Activated CD4-positive, CD25-positive, alpha-beta regulatory T cell treated with anti-CD3 and anti-CD28 coated beads, Interleukin-2, amount 50 U/mL, for 72 hours (primary cell): ENCODE measurements around the gene SNCB.

Source experiments
- DNase-seq: peaks from one replicate; pipeline ENCODE4 v3.0.0; 2021

Gene SNCB

DNA sequence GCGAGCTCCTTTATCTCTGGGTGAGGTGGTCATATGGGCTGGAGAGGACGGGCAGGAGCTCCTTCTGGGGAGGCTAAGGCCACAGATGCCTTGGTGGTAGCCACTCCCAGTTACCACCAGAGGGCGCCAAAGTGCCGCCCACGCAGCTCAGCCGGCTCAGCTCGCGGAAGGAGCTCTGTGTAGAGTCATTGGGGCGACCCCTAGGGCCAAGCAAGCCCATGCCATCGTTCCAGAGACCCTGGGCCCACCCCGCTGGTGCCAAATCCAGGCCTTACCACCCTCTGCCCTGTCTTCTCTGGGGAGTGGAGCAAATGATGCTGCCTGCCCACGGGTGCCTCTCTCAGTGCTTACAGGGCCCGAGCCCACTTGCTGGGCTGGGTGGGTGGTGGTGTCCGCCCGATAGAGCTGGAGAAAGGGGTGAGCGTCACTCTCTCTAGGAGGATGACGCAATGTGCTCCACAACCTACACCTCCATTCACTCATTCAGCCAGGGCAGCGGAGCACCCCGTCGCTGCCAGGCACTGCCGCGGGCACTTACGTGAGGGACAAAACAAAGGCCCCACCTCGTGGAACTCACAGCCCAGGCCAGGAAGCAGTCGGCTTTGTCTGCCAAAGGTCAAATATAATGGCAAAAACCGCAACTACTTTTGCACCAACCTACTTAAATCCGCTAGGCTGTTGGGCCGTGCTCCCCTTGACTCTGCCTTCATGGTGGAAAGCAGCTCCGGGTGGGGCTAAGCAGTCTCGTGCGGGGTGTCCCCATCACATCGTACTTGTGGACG, 30.7 kb upstream of the SNCB start:
- peak; percentile 84 for DNase-seq

DNA sequence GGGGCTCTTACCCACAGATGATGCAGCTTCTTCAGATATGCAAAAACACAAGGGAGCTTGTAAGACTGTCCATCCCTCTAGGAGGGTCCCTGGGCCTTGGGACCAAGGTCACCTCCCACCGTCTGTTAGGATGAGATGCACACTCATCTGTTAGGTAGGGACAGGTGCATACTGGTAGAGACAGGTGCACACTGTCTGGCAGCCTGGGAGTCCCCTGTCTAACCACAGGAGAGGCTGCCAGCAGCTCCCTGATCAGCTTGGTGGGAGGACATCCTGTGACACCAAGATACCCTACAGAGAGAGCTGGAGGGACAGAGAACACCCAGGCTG, 30.2 kb upstream of the SNCB start:
- no peak for DNase-seq

DNA sequence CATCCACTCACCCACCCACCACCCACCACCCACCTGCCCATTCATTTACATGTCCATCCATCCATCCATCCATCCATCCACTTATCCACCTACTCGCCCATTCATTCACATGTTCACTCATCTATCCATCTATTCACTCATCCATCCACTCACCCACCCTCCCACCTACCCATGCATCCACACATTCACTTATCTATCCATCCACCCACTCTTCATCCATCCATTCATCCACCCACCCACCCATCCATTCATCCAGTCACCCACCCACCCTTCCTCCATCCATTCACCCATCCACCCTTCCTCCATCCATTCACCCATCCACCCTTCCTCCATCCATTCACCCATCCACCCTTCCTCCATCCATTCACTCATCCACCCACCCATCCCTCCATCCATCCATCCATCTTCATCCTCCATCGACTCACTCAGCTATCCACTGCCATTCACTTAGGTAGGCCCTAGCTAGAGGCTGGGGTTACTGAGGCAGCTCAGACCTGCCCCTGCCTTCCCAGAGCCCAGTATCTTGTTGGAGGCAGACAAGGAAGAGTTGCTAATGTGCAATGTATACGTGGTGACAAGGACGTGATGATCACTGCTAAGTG, 29.6 kb upstream of the SNCB start:
- DNase-seq, result no peak

DNA sequence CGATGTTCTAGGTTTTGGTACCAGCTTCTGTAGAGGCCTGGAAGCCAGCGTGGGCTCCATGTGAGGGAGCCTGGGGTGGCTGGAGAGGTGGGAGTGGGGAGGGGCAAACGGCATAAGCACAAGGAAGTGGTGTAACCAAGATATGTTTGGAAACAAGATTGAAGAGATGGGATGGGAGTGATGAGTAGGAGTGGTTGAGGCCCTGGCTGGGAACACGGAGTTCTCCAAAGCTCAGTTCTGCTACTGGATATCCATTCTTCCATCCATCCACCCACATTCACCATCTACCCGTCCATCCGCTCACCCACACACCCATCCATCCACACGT, 29.1 kb upstream of the SNCB start:
- no peak for DNase-seq

DNA sequence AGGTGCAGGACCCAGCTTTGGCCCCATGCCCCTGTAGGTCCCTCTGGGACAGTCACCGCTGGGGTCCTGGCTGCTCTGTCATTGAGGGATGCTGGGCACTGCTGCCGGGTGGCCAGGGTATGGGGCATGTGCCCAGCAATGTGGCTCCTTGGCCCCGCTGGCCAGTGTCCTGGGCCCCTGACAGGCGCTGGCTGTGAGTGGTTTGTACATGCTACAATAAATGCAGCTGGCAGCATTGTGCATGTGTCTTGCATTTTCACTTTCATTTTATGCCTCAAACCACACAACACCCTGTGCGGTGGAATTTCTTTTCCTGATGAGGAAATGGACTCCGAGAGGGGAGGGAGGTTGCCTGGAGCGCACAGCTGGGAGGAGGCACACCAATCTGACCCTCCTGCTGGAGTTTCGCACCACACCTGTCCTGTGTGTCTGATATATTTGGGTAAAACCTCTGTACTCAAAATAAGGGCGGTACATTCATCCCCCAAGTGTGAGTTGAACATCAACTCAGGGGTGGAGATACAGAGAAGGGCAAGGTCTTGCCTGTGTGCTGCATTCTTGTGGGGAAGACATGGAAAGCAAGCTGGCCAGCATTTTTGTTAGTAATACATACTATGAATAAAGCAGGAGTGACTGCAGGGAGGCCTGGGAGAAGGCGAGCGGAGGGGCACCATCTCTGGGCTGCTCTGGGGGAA, 28.6 kb upstream of the SNCB start:
- DNase-seq, result no peak

DNA sequence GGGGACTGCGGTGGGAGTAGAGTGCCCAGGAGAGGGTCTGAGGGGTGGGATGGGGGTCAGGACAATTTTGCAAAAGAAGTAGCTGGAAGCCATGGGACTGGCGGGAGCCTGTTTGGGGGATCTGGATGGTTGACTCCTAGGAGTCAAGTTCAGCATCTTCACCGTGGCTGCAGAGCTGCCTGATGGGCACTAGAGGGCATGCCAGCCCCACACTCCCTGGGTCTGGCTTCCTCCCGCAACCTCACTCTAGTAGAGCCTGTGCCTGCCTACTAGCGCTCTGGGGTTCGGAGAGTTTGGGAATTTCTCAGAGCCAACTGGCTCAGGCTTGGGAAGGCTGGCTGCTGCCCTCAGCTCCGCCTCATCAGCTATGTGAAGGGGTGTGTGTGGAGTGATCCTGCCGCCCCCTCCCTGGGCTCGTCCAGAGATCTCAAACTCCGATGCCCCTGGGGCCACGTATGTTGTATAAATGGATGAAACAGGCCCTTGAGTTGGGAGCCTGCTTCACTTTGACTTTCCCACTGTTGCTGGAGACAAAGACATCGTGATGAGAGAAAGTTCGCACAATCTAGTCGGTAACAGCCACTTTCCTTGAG, 27.8 kb upstream of the SNCB start:
- DNase-seq, result peak; percentile 62

DNA sequence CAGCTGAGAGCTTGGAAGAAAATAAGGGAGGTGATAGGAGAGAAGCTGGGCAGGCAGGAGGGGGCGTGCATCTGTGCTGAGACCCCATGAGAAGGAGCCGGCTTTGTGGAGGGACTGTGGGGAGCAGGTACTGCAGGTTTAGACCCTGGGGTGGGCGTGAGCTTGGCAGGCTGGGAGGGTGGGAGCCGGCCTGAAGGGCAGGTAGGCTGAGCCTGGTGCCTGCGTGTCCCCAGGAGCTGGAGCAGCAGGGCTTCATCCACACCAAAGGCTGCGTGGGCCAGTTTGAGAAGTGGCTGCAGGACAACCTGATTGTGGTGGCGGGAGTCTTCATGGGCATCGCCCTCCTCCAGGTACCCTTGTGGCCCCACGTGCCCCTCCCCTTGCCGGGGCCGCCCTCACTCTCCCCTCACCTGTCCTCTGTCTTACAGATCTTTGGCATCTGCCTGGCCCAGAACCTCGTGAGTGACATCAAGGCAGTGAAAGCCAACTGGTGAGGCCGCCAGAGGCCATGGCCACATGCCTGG, 26.2 kb upstream of the SNCB start:
- no peak for DNase-seq

DNA sequence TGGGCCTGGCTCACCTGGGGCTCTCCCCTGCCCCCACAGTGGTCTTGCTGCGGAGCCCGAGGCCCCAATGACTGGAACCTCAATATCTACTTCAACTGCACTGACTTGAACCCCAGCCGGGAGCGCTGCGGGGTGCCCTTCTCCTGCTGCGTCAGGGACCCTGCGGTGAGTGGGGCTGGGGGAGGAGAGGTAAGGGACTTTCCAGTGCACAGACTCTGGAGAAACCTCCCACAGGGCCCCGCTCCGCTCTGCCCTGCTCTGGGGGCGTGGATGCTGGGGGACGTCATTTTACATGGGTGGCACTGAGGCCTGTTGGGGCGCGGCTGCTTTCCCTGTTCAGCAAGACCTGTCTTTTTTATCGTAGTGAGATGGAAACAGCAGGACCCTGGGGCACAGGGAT, 24.5 kb upstream of the SNCB start:
- DNase-seq, result no peak

DNA sequence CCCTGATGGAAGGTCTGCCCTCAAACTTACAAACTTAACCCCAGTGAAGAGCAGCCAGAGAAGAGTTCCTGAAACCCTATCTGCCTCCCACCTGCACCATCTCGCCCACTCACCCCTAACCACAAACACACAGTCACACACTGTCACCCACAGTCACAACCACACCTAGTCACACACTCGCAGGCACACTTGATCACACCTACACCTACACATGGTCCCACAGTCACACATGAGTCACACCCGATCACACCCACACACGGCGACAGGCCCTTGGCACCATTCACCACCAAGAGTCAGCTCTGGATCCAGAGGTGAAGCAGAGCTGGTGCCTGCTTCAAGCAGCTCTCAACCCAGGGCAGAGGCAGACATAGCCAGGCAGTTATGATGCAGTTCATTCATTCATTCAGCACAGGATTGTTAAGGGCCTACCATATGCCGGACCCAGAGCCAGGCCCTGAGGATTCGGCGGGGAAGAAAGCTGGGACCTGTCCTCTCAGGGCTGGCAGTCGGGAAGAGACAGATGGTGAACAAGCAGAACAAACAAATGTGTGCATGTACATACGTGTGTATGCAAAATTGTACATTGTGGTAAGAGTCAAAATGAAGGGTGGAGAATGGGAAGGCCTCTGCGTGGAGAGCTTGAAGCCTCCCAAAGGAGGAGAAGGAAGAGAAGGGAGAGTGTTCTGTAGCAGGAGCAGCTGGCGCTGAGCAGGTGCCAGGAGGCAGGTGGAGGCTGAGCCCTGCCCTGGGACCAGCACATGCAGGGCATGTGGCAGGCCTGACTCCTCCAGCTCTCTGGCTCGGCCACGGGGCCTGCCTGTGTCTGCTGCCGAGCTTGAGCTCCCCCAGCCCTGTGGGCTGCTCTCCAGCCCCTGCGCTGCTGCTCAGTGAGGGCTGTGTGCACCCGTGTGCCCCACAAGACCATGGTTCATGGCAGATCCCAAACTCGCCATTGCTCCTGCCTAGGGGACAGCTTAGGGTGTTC, 23.4 kb upstream of the SNCB start:
- peak; percentile 64 for DNase-seq

DNA sequence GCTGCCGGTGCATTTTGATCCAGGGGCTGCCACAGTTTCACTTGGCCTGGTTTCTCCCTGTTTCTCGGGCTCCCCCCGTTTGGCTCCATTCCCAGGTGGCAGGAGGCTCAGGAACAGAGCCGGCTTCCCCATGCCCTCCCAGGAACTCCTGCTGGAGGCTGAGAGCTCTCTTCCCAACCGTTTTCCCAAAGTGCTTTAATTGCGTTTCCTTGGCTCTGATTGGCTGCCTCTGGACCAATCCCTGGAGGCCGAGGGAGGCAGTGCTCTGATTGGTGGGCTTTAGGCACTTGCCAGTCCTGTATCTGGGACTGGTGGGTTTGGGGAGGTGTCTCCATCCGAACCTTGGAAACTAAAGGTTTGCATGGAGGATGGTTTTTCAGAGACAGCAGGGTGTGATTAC, 21.8 kb upstream of the SNCB start:
- DNase-seq, result no peak

DNA sequence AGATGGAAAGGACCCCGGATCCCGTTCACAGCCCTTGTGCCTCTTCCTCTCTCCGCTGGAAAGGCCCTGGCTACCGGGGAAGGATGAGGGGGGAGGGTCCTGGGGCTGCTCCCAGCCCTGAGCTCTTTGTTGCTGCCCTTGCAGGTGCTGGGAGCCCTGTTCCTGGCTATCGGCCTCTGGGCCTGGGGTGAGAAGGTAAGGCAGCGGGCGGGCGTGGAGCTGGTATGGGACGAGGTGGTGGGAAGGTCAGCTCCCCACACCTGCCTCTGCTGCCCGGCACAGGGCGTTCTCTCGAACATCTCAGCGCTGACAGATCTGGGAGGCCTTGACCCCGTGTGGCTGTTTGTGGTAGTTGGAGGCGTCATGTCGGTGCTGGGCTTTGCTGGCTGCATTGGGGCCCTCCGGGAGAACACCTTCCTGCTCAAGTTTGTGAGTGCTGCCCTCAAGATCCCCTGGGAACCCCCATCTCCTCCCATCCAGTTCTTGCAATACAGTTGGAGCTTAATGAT, 21.2 kb upstream of the SNCB start:
- no peak for DNase-seq

DNA sequence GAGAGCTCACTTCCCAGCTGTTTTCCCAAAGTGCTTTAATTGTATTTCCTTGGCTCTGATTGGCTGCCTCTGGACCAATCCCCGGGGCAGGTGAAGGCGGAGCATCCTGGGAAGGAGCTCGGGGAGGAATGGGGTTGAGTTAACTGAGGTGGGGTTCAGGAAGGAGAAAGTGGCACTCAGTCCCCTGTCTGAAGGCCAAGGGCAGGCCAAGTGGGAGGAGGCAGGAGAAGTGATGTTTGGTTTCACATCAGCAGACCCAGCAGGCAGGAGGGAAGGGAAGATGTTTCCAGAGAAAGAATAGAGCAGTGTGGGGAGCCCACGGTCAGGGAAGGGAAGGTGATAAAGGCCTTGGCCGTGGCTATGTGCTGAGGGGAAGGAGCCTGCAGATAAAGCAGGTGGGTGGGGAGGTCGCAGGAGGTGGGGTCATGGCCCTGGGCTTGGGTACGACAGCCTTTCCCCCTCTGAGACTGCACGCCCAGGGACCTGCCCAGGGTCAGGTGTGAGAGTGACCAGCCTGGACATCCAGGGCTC, 20.1 kb upstream of the SNCB start:
- DNase-seq, result no peak

DNA sequence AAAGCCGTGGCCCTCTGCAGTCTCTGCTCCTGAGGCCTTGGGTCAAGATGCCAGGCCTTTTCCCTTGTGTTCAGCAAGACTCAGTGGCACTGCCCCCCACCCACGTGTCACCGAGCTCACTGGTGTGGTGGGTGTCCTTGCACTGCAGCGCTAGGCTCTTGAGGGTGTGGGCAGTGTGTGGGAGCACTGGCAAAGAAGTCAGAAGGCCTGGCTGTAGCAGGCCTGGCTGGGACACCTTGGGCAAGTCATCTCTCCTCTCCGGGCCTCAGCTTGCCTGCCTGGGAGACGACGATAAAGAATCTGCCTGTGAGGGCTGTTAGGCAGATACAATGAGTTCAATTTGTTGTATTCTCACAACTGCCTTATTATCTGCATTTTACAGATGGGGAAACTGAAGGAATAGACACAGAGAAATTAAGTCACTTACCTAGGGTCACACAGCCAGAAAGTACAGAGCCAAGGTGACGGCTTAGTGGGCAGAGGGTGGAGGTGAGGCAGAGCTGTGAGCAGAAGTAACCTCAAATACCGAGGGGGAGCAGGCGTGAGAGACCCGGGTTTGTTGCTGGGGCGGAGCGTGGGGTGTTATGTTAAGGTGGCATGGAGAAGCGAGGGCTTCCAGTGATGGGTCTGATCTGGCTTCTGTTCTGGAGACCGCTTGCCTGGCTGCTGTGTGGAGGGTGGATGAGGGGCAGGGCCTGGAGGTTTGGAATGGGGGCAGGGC, 18.3 kb upstream of the SNCB start:
- DNase-seq, result no peak

DNA sequence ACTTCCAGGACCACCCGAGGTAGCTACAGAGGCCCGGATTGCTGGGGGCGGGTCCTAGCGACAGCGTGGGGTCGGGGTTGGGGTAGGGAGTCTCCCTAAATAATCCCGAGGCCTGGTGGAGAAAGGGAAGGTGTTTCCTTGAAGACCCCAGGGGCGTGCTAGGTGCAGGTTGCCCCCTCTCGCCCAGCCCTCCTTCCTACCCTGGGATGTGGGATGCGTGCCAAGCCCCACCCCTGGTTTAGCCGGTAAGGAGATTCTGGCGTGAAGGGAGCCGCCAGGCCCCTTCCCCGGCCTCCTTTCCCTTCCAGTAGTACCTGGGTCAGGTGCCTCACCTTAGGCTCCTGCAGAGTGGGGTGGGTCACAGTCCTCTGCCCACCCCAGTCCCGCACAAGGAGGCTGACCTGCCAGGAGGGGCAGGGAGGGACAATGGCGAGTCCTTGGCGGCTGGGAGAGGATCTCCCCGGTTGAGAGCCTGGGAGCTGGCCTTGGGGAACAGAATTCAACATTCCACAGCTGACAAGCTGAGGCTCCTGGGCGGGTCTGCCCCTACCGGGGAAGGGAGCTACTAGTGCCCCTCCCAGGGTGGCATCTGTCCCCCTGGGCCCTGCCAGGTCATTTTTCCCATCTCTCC, 17.6 kb upstream of the SNCB start:
- no peak for DNase-seq

DNA sequence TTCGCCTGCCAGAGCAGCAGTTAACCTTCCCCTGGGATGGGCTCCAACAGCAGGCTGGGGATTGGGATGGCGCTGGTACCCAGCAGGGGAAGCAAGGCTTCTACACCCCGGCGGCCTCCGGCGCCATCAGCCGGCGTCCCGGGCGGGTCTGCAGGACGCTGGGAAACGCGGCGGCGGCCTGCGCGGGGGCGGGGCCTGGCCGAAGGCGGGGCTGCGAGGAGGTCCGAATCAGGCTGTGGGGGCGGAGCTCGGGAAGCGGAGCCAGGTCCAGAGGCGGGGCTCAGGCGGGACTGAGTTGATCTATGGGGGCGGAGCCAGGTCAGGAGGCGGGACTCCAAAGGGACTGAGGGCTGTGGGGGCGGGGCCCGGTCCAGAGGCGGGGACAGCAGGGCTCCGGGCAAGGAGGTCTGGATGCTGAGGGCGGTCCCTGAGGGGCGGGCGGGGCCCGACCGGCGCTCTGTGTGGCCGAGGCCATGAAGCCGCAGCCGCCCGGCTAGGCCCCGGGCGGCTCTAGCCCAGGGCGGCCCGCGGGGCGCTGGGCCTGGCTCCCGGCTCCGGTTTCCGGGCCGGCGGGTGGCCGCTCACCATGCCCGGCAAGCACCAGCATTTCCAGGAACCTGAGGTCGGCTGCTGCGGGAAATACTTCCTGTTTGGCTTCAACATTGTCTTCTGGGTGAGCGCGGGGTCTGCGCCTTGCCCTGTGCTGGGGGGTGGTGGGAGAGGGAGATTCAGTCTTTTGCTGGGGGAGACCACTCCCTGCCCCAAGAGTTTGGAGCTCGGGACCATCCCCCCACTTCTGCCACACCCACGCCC, 16.9 kb upstream of the SNCB start, which contains the start of gene TSPAN17:
Gene TSPAN17, plus strand, starts transcription at position 455 of the 813 bp plus-strand sequence. Its CDS starts 132 bp downstream, at position 587.
- DNase-seq, result peak; percentile 100

DNA sequence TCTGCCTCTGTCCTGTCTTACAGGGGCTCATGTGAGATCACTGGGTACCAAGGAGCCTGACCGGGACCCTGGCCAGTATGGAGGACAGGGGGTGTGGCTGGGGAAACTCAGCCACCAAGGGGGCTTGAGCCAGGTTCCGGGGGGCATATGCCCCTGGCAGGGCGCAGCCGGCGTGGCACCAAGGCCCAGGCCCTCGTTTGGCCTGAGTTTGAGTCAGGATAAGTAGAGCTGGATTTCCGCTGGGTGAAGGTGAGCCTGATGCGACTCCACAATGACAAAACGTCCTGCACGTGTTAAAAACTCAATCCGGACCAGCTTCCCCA, 16.3 kb upstream of the SNCB start:
- no peak for DNase-seq

DNA sequence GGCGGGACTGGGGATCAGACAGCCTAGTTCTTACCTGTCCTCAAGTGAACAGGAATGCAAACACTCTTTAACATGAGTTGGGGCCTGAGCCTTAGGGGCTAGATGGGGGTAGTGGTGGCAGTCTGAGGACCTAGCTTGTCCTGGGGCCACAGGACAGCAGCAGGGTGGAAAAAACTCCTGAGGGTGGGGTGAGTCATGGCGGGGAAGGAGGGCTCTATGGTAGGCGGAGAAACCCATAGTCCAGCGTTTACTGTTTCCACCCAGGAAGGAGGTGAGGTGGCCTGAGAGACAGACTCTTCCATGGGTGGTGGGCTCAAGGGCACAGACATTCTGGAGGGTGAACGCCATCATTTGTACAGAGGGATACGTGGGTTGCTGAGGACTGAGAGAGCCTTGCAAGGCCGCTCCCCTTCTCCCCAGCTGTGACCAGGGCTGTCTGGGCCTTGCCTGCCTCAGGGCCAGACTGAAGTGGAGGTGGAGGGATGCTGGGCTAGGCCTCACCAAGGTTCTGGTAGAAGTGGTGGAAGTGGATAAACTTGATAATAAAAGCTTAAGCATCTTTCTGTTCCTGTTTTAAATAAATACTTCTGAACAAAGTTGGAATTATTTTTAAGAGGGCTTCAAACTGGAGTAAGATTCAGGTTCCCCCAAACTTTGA, 15.8 kb upstream of the SNCB start:
- DNase-seq, result no peak

DNA sequence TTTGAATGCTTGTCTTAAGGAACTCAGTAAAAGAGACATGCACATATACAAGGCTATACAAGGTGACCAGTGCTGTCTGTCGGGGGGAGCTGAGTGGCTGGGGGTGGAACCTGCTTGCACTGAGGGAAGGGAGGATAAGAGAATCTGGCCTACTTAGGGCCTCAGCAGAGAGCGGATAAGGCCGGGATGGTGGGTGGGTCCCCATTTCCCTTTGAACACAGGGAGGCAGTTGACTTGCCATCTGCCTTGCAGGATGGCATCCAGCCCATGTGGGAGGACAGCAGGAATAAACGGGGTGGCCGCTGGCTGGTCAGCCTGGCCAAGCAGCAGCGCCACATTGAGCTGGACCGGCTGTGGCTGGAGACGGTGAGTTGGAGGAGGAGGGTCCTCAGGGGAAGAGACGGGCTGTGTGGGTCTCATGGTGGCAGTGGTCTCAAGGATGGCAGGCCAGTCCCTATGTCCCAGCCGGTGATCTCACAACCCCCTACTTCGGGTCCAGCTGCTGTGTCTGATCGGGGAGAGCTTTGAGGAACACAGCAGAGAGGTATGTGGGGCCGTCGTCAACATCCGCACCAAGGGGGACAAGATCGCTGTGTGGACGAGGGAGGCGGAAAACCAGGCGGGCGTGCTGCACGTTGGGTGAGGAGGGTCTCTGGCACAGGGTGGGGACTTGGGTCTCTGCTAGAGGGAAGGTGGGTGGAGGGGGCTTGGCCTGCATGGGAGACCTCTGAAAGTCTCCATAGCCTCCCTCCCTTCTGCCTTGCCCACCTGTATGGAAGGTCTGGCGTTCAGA, 14.7 kb upstream of the SNCB start:
- DNase-seq, result no peak

DNA sequence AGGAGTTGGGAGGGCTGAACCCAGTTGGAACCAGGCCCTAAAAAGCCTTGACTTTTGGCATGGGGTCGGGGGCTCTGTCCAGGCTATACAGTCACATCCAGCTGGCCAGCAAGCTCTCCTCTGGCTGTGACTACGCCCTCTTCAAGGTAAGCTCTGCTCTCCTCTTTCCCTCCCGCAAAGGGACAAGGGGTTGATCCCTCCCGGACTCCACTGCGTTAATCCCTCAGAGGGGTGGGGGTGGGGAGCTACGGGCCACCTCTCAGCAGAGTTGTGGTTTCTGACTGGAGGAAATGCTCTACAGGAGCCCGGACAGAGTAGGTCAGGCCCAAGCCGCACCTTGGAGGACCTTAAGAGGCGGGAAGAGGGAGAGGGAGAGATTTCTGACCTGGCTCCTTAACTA, 14.0 kb upstream of the SNCB start:
- no peak for DNase-seq
